ENCODE results near the gene FAM131C.

Gene FAM131C

DNA sequence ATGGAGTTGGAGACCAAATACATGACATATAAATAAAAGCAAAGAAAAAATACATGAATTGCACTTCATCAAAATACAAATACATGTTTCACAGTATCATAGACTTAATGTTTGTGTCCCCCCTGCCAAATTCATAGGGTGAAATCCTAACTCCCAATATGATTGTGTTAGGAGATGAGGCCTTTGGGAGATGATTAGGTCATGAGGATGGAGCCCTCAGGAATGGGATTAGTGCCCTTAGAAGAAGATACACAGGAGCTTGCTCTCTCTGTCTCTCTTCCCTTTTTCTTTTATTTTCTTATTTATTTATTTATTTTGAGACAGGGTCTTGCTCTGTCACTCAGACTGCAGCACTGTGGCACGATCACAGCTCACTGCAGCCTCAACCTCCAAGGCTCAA lies 26.0 kb upstream of the FAM131C start:
- DNase-seq: no peak

- no peak for DNase-seq
These were observed 22.0 kb upstream of the FAM131C start for GRCh38 chr1:16095447-16095846.

GRCh38 chr1:16094453-16095158 lies 21.2 kb upstream of the FAM131C start:
- no peak for DNase-seq

- no peak for DNase-seq
These were observed 20.2 kb upstream of the FAM131C start for GRCh38 chr1:16093611-16094010.

- DNase-seq: no peak
These were observed 19.6 kb upstream of the FAM131C start for GRCh38 chr1:16092923-16093511.

DNA sequence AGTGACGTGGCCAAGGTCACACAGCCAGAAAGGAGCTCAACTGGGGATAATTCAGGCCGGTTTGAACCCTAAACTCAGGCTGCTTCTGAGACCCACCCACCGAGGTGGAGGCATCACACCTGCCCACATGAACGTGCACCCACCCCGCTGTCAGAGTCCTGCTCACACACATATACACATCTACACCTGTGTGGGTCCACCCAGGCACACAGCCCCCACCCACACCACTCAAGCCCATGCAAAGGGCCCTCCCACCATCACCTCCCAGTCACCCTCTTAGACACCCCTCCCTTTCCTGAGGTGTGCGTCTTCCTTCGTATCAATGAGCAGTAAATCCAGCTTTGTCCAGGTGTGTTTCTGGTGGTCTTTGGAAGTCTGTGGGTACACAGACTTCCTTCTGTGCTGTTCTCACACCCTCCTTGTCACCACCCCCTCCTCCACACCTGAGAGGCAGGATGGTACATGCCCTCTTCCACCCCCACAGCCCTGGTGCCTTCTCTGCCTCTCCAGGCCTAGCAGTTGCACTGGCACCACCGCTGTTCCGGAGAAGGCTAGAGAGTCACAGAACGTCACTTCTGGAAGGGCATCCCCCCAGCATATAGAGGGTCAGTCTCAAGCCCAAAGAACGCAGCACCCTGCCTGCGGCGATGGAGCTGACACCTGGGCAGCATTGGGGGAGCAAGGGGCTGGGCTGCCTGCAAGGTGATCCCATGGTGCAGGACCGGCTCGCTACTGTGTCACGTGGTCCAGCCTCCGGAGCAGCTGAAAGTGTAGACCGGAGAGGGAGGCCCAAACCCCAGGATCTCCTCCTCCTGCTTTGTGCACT lies 18.9 kb upstream of the FAM131C start:
- DNase-seq: no peak

DNA sequence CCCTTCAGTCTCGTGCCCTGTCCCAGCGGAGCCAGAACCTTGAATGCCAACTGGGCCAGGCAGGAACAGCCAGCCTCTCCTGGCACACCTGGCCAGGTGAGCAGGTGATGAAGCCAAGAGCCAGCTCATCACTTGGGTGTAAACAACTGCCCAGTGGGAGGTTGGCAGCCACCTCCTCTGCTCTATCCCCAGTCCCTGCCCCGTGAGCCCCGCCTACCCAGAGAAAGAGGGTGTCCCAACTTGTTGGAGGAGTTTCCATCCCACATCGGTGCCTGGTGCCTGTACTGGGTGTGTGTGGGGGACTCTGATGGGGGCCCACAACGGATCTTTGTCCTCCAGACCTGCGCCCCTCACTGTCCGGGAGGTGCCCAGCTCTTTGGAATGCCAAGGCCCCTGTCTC lies 17.8 kb upstream of the FAM131C start:
- no peak for DNase-seq

DNA sequence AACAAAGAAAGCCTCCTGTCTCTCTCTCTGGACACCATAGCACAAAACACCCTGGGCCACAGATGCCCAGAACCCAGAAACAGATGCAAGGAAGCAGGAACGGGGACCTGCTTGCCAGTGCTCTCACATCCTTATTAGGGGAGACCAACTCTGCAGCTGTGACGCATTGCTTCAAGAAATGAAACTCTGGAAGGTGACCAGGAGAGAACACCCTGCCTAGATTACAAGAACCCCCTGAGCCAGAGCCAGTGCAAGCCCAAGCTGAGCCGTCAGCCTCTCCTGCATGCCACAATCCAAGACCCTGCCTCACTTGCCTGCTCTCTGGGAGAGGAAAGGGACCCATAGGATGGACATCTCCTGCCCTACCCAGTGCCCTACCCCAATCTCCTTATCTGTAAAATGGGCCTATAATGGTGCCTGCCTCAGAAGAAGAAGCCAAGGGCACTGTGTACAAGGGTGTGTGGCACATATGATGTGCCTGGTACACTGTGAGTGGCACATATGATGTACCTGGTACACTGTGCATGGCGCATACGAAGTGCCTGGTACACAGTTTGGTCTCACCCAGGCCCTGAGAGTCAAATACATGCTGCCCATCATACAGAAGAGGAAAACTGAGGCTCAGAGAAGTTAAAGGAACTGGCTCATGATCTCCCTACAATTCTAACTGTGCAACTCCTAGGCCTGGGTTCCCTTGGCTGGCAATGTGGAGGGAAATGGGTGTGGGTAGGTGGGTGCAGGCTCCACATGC lies 16.8 kb upstream of the FAM131C start:
- no peak for DNase-seq

DNA sequence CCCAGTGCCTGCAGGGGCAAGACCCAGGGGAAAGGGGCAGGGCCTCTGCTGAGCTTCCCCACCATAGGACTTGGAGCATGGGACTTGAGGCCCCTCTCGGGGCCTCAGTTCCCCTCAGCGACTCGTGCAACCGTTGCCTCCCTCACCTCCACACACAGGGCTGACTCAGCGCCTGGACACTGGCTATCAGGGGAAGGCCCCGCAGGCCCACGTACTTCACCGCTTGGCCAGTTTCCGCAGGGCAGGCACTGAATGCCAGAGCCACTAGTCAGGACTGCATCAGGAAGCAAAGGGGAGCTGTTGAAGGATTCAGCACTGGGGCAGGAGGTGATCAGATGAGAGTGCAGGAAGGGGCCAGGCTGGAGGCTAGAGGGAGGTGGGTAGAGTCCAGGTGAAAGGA lies 15.5 kb upstream of the FAM131C start:
- DNase-seq: no peak

GRCh38 chr1:16088351-16088911 lies 15.0 kb upstream of the FAM131C start:
- no peak for DNase-seq

DNA sequence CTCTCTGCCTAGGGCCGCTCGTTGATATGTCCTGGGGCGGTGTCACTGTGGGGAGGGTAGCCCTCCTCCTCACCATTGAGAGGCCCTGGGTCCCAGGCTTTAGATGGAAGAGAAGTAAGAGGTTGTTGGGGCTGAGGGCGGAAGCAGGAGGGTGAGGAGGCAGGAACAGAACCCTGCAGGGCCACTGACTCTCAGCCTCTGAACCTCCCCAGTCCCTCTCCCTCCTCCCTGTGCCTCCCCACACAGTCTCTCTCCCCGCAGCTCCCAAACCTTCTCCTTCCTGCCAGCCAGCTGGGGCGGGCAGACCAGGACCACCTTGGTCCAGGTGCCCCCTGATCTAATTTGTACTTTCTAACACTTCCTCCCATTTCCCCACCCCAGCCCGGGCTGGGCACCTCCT lies 14.3 kb upstream of the FAM131C start:
- DNase-seq: no peak

DNA sequence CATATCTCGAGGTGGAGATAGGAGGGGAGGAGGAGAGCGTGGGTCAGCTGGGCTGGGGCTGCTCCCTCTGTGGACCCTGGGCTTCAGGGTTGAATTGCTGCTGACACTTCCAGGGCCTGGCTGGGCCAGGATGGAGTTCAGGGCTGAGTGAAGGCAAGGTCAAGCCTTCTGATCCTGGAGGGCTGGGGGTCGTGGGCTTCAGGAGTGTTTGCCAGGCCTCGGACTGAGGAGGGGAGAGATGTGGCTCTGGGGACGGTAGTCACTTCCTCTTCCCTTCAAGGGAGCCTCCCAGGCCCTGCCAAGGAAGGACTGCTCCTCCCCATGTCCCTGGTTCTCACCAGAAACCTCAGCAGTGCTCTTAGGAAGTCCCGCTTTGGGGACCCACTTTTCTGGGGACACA lies 12.1 kb upstream of the FAM131C start:
- peak; percentile 19 to 53 (median 46) for DNase-seq

- DNase-seq: no peak
These were observed 10.0 kb upstream of the FAM131C start for GRCh38 chr1:16083486-16083885.

- DNase-seq: peak; percentile 73 to 85 (median 84)
These were observed 9.0 kb upstream of the FAM131C start for GRCh38 chr1:16082283-16083038.

DNA sequence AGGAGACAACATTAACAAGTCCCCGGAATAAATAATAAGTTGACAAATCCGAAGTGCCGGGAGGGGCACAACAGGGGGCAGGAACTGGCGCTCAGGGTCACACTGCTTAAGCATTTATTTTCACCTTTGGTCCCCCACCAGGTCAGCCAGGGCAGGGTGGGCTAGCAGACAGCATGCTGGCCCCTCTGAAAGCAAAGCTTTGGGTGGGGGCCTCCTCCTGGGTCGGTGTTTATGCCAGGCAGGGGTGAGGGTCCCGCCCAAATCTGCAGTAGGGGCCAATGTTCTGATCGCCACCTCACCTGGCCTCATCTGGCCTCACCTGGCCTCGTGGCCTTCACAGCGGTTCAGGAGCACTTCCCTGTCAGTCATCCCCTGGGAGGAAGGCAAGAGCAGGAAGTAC lies 8.2 kb upstream of the FAM131C start:
- no peak for DNase-seq

DNA sequence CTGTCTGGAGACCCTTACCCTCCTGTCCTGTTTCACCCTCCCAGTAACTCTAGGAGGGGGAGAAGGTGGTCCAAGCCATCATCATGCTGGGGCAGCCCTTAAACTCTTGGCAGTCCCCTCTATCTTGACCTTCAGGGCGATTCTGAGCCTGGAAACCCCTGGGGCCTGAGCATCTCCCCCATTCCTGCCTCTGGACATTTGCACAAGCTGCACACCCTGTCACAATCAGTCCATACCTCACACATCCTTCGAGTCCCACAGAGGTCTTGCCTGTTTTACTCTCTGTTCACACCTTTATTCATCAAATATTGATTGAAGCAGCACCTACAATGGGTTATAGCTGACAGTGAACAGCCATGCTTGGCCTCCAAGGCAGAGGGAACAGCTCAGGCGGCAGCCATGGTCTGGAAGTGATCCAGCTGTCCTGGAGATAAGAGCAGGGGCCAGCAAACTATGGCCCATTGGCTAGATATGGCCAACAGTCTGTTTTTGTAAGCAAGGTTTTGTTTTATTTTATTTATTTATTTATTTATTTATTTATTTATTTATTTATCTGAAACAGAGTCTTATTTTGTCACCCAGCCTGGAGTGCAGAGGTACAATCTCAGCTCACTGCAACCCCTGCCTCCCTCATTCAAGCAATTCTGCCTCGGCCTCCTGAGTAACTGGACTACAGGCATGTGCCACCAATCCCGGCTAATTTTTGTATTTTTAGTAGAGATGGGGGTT lies 7.1 kb upstream of the FAM131C start:
- DNase-seq: no peak

DNA sequence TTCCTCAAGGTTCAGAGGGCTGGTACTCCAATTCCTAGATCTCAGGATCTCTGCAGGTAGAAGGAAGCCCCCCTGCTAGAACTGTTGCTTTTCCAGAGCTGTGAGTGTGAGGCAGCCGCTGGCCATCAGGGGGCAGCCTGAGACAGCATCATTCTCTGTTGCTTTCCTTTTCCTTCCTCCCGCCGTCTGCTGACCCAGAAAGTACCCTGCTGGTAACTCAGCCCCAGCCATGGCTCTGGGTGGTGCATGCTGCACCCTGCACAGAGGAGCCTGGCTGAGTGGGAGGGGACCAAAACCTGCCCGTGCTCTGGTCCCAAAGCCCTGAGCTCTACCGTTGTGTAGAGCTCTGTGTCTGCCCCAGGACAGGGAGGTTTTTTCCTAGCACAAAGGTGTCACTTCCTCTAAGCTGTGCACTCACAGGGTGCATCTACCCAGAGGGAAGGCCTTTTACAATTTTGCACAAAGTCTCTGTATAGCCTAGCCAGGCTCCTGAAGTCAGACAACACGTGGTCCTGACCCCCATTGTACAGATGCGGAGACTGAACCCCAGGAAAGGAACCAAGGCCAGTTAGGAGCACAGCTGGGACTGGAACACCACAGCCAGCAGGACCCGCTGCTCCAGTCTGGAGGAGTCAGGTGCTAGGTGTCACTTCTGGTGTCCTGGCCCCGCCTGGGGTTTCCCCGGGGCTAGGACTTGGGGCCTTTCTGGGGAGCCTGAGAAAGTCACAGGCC lies 5.6 kb upstream of the FAM131C start:
- peak; percentile 63 to 83 (median 70) for DNase-seq

- DNase-seq: no peak
These were observed 4.2 kb upstream of the FAM131C start for GRCh38 chr1:16077406-16078245.

DNA sequence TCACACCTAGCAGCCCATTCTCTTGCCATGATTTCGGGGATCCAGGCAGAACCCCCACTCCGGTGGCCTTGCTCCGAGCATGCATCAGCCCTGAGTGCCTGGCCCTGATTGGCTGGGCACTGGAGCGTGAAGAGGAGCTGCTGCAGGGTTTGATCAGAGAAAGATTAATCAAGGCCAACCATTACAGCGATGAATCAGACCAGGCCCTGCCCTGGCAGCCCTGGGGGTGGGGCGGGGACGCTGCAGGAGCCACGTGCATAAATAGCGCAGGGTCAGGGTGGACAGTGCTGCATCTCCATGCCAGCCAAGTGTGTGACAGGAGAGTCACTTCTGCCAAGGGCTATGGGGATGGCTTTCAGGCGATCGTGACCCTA lies 3.4 kb upstream of the FAM131C start:
- no peak for DNase-seq
